PFSK-1 (cell line): ENCODE results near the gene TIMD4.

Experiments
- POLR2AphosphoS5 ChIP-seq: IDR thresholded peaks from 2 replicates; pipeline ENCODE4 v1.6.1; 2012; ENCODE audit warnings: low read depth, mild to moderate bottlenecking, control low read depth, low read length, moderate library complexity
- SIN3A ChIP-seq: IDR thresholded peaks from 2 replicates; pipeline ENCODE4 v1.6.1; 2012; ENCODE audit warnings: mild to moderate bottlenecking, low read length, moderate library complexity, borderline replicate concordance; ENCODE audit not compliant: insufficient read depth
- TAF1 ChIP-seq: IDR thresholded peaks from 2 replicates; pipeline ENCODE4 v1.6.1; 2012; ENCODE audit warnings: low read length, control low read depth, borderline replicate concordance; ENCODE audit not compliant: insufficient read depth

GRCh38 chr5:156974328-156974727 lies 11.3 kb upstream of the TIMD4 start:
- TF ChIP-seq POLR2AphosphoS5 = no peak
- no peak for TF ChIP-seq TAF1
- no peak for TF ChIP-seq SIN3A
